ENCODE data around the gene ARMC3.

DNA sequence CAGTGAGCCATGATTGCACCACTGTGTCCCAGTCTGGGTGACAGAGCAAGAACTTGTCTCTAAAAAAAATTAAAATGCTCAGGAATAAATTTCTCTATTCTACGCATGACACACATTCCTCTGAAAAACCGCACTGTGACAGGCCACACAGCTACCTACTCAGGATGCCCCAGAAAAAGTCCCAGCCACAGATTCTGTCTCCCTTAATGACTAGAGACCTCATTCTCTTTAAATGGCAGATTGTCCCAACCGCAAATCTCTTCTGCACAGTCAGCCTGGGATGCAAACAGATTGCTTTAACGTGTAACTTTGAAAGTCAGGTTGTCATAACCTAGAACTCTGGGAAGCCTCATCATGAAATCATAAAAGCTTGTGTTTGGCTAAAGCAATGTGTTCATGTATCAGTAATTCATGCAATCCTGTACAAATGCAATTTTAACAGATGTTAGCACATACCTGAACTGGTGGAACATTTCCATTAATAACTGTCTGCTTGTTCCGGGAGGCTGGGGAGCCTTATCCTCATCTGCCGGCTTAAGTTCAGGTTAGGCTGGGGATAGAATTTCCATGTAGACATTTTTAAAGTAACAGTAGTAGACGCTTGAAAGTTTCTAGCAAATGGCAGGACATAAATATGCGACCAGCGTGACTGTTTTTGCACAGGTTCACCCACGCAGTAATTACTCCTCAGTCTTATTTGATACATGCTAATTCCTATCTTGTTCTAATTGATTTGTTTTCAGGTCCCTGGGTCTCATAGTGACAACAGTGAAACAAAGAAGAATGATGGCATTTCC is 141.4 kb downstream of the ARMC3 start:
- TF ChIP-seq, protein P1, sequence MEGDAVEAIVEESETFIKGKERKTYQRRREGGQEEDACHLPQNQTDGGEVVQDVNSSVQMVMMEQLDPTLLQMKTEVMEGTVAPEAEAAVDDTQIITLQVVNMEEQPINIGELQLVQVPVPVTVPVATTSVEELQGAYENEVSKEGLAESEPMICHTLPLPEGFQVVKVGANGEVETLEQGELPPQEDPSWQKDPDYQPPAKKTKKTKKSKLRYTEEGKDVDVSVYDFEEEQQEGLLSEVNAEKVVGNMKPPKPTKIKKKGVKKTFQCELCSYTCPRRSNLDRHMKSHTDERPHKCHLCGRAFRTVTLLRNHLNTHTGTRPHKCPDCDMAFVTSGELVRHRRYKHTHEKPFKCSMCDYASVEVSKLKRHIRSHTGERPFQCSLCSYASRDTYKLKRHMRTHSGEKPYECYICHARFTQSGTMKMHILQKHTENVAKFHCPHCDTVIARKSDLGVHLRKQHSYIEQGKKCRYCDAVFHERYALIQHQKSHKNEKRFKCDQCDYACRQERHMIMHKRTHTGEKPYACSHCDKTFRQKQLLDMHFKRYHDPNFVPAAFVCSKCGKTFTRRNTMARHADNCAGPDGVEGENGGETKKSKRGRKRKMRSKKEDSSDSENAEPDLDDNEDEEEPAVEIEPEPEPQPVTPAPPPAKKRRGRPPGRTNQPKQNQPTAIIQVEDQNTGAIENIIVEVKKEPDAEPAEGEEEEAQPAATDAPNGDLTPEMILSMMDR (IDR thresholded peaks at IDR 0.05): no peak
- TF ChIP-seq POLR2AphosphoS5 (IDR thresholded peaks at IDR 0.05): peak; percentile 5 to 42
- no peak for TF ChIP-seq POLR2A (IDR thresholded peaks at IDR 0.05; ENCODE audit: low read depth)
- no peak for TF ChIP-seq EP300 (IDR thresholded peaks at IDR 0.05)

Measured in esophagus muscularis mucosa (tissue), 4 donors.